Hematopoietic multipotent progenitor cell treated with erythropoietin and hydrocortisone succinate and interleukin-3 and kit ligand, for 15 days (in vitro differentiated cells): ENCODE data around the gene TECTA.
"Not testable (repeated sequence)": the region's sequence is repeated elsewhere in the genome, so short reads cannot be mapped to it uniquely, and the experiment has no call there.

Source experiments
- DNase-seq: peaks from one replicate; pipeline ENCODE4 v3.0.0-alpha.2; 2015; ENCODE audit warnings: low spot score

The TECTA gene

DNA sequence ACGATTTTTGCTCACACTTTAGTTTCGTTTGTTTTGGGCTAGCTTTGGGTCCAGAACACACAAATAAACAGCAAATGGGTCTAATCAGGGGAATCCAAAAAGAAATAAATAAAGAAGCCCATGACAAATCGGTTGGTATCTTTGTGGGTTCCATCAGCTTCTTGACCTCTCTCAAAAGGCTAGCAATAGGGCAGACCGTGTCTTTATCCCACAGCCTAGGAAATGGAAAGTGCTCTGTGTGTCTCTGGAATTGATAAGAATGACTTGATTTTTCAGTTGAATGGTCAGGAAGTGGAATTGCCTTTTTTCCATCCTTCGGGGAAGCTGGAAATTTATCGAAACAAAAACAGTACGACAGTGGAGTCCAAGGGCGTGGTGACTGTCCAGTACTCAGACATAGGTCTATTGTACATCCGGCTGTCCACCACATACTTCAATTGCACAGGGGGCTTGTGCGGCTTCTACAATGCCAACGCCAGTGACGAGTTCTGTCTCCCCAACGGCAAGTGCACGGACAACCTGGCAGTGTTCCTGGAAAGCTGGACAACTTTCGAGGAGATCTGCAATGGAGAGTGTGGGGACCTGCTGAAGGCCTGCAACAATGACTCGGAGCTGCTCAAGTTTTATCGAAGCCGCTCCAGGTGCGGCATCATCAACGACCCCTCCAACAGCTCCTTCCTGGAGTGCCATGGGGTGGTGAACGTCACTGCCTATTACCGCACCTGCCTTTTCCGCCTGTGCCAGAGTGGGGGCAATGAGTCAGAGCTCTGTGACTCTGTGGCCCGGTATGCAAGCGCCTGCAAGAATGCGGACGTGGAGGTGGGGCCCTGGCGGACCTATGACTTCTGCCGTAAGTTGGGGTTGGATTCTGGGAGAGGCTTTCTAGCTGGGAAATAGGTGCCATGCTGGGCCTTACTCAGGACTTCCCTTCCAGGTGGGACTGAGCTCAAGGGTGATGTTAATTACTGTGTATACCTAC is 28.6 kb downstream of the TECTA start:
- DNase-seq: no peak

DNA sequence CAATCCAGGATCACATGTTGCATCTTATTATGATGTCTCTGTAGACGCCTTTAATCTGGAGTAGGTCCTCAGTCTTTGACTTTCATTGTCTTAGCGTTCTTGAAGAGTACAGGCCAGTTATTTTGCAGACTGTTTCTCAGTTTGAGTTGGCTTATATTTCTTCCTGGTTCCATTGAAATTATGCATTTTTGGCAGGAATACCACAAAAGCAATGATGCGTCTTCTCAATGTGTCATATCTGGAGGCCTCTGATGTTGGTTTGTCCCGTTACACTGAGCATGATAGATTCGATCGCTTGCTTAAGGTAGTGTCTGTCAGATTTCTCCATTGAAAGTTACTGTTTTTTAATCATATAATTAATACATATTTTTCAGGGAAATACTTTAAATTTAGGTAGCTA is 30.6 kb downstream of the TECTA start:
- no peak for DNase-seq

DNA sequence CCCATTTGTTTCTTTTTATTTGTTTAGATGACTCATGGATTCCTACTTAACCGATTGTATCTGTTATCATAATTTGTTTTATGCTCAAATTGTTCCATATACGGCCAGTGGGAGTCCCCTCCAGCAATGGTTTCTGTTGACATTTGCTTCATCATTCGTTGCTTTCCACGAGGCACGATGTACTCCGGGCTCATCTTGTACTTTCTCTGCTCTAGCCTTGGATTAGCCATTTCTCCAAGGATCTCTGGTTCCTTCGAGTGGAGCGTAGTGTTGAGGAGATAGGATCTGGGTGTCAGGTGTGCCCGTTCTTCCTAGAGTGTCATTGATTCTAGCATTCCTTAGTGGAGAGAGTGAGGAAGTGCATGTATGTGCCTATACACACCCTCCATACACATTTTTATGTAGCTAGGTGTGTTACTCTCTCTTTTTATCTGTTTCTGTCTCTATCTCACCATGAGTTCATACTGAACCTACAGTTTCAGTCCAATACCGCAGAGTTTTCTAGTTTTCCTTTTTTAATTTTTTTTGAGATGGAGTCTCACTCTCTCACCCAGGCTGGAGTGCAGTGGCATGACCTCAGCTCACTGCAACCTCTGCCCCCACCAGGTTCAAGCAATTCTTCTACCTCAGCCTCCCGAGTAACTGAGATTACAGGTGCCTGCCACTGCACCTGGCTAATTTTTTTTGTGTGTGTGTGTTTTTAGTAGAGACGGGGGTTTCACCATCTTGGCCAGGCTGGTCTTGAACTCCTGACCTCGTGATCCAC is 31.4 kb downstream of the TECTA start:
- no peak for DNase-seq

DNA sequence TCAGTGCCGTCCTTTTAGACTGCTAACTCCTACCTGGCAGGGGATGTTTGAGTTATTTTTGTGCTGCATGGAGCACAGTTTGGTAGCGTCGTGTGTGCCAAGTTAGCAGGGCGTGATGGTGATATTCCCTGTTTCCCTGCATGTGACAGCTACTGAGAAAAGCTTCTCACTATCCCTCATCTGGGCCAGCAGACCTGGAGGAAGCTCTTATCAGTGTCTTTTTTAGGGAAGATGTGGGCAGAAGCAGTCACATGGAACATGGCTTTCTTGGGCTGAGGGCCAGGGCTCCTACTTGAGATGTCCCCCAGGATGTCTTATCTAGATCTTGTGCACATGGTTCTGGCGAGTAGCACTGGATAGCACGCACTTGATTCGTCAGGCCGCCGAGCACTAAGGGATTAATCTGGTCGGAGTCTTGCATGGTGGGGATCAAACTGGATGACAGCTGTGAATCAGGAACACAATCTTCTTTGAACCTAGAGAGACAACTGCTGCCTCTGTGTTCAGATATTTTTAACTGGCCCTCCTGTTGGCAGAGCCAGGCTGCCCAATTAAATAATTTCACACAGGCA is 33.8 kb downstream of the TECTA start:
- no peak for DNase-seq

DNA sequence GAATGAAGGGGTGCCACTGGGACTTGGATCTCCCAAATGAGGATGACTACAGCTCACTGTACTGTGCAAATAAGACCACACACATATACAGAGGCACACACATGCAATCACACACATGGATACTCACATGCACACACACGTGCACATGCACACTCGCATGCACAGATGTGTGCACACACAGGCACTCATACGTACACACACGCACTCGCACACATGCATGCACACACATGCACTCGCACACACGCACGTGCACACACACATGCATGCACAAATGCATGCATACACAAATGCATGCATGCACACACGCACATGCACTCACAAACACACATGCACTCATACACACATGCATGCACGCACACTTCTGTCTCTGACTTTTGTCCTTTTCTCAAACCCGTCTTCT is 36.0 kb downstream of the TECTA start:
- DNase-seq: no peak

DNA sequence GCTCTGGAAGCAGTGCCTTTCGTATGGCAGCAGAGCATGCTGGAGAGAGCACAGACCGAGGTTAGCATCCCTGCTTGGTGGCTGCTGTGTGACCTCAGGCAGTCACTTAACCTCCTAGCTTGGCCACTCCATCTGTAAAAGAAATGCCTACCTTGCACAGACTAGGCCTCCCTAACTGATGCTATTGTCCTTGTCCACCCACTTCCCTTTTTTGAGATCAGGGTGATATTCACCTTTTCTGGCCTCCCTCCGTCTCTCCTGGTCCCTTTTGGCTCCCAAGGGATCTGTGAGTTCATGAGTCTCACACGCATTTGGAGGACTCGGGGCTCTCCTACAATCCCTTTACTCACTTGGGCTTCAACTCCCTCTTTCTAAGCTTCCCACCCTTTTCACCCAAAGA is 37.2 kb downstream of the TECTA start:
- DNase-seq: no peak

DNA sequence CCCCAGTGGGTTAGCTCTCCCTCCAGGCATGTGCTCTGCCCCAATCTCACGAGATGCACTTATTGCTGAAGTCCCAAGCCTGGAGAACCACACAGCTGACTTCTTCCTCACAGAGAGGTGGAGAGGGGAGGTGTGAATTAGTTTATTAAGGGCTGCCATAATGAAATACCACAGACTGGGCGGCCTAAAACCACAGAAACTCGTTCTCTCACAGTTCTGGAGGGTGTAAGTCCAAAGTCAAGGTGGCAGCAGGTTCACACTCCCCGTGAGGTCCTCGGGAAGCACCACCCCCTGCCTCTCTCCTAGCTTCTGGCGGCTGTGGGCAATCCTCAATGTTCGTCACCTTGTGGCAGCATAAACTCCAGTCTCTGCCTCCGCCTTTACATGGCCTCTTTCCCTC is 39.3 kb downstream of the TECTA start:
- no peak for DNase-seq

DNA sequence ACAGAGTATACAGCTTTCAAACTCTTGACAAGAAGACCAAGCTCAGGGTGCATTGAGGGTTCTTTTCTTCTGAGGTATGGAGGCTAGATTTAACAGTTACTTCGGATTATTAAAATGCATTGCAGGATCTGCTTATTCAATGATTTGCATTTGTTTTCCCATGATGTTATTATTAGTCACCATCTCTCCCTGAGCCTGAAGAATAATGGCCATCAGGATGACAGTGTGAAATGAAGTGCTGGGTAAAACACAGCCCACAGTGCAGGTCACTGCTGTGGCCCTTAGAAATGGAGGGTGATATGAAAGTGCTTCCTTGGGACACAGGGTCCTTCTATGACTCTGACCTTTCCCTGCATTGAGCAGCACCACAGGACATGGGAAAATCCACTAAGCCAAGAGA is 40.0 kb downstream of the TECTA start:
- DNase-seq: no peak

DNA sequence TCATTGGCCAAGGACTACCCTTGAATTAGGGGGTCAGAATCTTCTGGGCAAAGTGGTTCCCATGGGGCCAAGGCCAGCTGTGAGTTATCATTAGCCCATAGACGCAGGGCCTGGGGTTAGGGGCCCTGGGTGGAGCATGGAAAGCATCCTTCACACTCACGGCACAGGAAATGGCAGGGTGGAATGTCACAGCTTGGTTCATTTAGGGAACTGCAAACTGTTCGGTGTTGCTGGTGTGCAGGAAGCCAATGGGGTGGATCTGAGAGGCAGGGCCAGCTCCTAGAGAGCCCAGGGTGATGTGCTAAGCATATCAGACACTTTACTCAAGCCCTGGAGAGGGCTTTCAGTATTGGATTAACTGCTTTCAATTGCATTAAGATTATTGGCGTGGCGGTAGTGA is 42.9 kb downstream of the TECTA start:
- no peak for DNase-seq

DNA sequence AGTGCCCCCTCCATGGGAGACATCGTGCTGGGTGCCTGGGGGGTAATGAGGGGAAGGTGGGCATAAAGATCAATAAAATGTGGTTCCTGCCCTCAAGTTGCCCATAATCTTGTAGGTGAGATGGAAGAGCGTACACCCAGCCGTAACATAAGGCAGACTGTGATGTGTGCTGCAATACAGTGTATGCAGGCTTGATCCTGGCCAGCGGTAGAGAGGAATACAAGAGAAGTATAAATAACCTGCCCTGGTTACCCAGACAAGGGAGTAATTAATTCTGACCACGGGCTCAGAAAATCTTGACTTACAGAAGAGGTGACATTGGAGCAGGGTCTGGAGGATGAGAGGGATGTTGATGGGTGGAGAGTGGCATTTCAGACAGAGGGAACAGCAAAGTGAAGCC is 43.7 kb downstream of the TECTA start:
- DNase-seq: no peak

DNA sequence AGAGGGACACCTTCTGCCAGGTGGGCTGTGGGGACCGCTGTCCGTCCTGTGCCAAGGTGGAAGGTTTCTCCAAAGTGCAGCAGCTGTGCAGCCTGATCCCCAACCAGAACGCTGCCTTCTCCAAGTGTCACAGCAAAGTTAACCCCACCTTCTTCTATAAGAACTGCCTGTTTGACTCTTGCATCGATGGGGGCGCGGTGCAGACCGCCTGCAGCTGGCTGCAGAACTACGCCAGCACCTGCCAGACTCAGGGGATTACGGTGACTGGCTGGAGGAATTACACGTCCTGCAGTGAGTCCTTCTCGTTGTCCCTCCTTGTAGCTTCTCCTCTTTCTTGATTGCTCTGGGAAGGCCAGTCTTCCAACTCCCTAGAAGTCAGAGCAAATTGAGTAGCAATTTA is 44.8 kb downstream of the TECTA start:
- no peak for DNase-seq

DNA sequence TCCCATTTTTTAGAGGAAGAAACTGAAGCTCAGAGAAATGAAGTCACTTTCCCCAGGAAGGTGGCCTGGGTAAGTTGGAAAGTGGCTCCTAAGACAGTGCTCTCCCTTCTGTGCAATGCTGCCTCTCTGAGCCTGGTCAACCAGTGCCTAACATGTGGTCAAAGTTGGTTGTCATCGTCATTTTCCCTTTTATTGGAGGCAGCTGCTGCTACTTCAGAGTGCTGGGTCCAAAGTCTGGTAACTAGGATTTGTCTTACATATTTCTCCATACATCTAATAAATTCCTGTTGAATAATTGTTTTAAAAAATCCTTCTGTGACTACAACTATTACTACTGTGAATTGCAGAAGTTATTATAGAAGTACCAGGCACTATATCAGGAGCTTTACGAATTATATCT is 48.1 kb downstream of the TECTA start:
- no peak for DNase-seq

DNA sequence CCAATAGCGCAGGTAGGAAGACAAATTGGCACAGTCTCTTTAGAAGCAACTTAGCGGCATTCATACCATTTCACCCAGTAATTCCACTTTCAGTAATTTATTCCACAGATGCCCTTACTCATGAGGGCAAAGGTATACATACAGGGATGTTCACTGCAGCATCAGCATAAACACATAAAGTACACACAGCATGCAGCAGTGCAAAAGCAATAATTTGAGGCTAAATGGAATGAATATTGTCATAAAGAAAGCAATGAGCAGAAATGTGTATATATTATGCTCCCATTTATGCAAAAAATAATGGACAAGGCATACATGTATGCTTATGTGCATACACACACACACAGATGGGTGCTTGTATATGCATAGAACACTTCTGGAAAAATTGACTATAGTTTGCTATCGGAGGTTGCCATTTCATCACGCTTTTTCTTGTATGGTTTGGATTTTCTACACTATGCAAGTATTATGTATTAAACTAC is 50.2 kb downstream of the TECTA start:
- no peak for DNase-seq

DNA sequence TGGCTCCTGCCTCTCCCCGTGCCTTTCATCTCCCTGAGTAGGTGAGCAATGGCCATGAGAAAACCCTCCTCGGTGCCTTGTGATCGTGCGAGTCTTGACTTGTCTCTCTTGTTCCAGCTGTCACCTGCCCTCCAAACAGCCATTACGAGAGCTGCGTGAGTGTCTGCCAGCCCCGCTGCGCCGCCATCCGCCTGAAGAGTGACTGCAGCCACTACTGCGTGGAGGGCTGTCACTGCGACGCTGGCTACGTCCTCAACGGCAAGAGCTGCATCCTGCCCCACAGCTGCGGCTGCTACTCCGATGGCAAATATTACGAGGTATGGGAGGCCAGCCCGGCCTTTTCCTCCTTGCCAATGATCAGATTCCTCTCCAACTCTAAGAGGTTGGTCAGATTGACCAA is 51.7 kb downstream of the TECTA start:
- DNase-seq: no peak

DNA sequence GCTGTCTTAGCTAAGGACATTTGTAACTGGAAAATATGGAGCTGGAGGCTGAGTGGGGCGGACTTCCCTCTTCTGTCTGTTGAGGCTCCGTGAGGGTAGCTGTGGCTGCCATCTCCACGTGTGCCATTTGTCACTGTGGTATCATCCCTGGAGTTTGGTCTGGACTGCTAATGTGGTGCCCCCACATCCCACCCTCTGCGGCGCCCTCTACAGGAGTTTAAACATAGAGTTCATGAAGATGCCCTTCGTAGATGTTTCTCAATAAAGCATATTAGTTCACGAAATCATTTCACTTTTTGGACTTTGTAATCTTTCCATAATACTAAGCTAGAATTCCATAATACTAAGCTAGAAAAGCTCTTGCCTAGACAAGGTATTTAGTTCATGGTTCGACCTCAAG is 52.4 kb downstream of the TECTA start:
- DNase-seq: no peak

DNA sequence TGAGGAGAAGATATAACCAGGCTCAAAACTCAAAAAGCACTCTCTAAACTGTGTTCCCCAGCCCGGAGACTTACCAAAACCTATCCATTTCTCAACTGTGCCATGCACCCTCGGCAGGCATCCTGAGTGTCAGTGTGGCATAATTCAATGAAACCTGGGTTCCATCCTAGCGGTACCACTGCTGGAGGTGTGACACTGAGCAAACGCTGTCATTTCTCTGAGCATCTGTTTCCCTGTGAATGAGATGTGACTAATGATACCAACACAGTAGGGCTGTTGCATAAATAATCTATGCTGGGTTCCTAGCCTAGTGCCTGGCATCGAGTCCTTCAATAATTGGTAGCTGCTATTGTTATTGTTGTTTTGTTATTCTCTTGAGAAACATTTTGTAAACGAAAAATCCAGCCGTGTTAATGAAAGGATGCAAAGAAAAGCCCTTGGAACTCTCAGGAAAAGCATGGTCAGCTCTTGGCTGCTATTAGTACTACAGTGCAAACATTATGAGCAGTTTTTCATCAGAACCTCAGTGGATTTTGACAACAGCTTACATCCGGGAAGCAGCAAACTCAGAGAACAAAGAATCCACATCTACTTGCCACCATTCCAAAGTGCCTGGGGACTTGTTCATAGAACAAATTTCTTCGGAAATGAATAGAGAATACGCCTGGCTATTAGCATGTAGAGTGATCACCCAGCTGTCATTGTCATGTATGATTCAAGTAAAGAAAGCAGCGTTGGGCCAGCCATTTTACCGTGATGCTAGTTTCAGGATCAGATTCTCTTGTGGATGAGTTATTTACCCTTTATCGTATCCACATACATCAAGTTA is 53.7 kb downstream of the TECTA start:
- no peak for DNase-seq

DNA sequence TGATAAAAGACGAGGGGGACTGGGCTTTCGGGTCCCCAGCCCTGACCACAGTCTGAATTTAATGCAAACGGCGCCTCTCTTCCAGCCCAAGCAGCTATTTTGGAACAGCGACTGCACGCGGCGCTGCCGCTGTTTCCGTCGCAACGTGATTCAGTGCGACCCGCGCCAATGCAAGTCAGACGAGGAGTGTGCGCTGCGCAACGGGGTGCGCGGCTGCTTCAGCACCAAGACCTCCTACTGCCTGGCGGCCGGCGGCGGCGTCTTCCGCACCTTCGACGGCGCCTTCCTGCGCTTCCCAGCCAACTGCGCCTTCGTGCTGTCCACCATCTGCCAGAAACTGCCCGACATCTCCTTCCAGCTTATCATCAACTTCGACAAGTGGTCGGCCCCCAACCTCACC is 56.7 kb downstream of the TECTA start:
- DNase-seq: no peak

DNA sequence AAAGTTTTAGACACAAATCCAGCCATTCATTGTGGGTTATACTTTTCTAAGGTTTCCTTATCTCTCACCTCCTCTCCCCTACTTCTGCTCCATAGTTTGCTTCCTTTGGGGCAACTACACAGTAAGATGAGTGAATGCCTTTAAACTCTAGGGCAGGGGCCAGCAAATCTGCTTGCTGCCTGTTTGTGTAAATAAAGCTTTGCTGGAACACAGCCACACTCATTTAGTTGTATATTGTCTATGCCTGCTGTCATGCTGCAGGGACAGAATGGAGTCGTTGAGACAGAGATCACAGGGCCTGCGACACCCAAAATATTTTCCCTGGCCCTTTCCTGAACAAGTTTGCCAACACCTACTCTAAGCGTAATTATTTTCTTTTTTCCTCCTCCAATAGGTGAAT is 58.7 kb downstream of the TECTA start:
- no peak for DNase-seq

DNA sequence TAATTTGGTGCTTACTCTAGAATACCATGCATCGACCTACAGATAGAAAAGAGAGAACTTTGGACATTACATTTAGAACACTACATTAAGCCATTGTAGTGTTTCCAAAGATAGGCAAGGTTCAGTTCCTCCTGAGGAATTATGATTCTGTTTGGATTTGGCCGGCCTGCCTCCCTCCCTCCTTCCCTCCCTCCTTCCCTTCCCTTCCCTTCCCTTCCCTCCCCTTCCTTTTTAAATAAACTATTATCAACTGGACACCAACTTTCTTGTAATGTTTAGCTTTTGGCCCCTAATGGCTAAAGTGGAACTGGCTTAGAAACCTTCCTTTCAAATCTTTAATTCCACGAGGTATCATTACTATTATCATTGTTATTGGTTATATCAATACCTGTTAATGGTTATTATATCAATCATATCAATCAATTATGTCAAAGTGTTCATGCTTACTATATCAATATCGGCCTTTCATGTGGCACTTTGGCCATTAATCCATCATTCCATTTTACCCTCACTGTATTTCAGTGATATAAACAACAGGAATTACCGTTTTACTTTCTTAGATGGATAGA is 60.4 kb downstream of the TECTA start:
- no peak for DNase-seq

DNA sequence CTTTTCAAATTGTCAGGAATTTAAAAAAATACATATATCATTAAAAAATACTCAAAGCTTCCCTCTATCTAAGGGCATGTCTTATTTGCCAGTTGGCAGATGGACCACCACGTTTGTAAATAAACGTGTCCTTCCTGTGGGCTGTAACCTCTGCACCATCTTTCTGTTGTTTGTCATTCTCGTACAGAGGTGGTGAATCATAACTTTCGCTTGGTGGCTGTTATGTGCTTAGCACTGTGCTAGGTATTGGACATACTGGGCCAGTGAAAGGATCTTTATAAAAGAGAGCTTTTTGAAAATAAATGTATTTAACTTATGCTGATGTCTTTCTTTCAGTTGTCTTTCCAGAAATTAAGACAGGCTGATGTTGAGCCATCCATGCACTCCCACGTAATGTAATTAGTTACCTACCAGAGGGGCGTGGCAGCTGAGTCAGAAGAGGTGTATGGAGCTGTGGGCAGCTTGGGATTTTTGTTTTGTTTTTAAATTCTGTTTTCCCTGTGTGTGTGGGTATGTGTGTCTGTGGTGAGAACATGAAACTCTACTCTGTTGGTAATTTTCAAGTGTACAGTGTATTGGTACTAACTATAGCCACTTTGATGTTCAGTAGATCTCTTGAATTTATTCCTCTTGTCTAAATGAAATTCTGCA is 62.7 kb downstream of the TECTA start:
- no peak for DNase-seq

DNA sequence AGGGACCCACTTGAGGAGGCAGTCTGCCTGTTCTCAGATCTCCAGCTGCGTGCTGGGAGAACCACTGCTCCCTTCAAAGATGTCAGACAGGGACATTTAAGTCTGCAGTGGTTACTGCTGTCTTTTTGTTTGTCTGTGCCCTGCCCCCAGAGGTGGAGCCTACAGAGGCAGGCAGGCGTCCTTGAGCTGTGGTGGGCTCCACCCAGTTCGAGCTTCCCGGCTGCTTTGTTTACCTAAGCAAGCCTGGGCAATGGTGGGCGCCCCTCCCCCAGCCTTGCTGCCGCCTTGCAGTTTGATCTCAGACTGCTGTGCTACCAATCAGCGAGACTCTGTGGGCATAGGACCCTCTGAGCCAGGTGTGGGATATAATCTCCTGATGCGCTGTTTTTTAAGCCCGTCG is 76.6 kb downstream of the TECTA start:
- not testable (repeated sequence) for DNase-seq
